GM10266 (cell line): ENCODE measurements around the gene GJA4.

Experiments
- DNase-seq: peaks from one replicate; pipeline ENCODE4 v3.0.0; 2012; ENCODE audit errors: extremely low spot score
- TF ChIP-seq, protein P1 (sequence below): IDR thresholded peaks from 2 replicates; pipeline ENCODE4 v1.5.1; 2012; ENCODE audit warnings: mild to moderate bottlenecking, low read depth; ENCODE audit not compliant: control insufficient read depth, insufficient read depth; ENCODE audit errors: missing control alignments

GJA4 gene

DNA sequence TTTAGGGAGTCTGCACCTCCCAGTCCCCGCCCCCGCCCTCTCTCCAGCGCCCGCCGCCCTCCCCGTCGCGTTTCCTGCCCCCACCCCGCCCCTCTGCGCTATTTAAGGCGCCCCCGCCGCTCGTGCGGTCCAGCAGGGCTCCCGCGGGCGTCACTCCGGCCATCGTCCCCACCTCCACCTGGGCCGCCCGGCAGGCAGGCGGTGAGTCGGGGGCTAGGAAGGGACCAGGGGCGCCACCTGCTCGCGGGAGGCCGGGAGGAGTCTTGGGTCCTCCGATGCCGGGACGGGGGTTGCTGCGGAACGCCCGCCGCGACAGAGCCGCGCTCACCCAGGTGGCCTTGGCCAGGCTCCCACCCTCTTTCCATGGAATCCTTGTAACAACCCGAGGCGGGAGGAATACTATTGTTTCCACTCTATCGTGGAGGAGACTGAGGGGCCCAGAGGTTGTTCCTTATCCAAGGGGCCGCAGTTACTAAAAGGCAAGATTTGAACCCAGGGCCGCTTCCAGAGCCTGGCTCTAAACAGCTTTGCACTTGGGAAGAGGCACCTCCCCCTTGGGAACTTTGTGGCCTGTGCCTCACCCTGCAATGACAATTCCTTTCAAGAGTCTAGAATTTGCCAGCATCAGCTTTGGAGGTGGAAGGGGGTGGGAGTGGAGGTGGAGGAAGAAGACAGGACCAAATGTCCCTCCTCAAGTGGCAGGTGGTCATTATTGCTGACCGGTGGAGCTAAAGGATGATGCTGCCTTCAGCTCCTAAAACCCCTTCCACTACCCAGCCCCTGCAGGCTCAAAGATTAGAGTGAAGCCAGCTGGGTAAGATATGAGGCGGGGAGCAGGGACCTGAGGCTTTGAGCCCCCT lies at the start of gene GJA4:
GJA4 (plus strand) TSS at position 132 of the 860 bp plus-strand sequence. CDS start 1,215 bp downstream, outside the sequence.
- TF ChIP-seq, protein P1, sequence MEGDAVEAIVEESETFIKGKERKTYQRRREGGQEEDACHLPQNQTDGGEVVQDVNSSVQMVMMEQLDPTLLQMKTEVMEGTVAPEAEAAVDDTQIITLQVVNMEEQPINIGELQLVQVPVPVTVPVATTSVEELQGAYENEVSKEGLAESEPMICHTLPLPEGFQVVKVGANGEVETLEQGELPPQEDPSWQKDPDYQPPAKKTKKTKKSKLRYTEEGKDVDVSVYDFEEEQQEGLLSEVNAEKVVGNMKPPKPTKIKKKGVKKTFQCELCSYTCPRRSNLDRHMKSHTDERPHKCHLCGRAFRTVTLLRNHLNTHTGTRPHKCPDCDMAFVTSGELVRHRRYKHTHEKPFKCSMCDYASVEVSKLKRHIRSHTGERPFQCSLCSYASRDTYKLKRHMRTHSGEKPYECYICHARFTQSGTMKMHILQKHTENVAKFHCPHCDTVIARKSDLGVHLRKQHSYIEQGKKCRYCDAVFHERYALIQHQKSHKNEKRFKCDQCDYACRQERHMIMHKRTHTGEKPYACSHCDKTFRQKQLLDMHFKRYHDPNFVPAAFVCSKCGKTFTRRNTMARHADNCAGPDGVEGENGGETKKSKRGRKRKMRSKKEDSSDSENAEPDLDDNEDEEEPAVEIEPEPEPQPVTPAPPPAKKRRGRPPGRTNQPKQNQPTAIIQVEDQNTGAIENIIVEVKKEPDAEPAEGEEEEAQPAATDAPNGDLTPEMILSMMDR, result no peak
- no peak for DNase-seq

DNA sequence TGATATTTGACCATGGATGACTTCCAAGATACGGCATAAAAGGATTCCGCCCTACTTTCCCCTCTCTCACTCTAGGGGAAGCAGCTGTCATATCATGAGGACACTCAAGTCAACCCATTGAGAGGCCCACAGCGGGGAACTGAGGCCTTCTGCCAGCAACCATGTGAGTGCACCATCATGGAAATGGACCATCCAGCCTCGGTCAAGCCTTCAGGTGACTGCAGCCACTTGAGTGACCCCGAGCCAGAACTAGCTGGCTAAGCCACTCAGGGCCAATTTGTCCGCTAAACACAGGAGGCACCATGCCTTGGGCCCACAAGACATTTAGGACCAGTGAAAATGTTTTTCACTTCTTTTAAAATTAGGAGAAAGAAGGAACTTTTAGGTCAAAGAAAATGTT lies 49.0 kb upstream of the GJA4 start:
- TF ChIP-seq, protein P1, result no peak
- no peak for DNase-seq

DNA sequence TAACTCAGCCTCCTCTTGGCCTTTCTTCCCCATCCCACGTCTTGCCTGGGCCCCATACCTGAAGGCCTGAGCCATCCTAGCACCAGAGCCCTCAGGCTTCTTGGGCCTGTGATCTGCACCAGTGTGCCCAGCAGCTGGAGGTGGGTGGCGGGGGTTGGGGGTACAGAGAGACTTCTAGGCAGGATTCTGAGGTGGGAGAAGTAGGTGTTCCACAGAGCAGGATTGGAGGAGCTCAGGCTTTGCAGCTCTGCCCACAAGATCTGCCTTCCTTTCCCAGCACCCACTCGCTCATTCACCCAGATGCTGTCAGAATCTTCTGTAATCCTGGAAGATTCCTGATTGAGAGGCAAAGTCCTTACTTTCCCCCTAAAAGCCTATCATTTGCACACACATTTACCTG lies 47.9 kb upstream of the GJA4 start:
- TF ChIP-seq, protein P1, result no peak
- no peak for DNase-seq

DNA sequence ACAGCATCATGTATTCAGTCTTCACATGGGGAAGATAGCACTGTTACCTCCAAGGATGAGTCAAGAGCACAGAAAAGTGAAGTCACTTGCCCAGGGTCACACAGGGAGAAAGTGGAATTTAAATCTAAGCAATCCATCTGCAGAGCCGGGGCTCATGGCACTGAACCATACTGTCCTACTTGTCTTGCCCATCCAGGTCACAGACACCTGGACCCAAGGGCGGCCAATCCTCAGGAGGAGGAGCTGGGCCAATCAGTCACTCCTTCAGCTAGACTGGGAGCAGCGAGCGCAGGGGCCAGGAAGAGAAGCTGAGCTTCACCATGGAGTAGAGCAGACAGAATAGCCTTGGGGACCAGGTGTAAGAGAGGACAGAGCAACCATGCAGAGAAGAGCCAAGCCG lies 47.1 kb upstream of the GJA4 start:
- TF ChIP-seq, protein P1, result no peak
- DNase-seq, result no peak

DNA sequence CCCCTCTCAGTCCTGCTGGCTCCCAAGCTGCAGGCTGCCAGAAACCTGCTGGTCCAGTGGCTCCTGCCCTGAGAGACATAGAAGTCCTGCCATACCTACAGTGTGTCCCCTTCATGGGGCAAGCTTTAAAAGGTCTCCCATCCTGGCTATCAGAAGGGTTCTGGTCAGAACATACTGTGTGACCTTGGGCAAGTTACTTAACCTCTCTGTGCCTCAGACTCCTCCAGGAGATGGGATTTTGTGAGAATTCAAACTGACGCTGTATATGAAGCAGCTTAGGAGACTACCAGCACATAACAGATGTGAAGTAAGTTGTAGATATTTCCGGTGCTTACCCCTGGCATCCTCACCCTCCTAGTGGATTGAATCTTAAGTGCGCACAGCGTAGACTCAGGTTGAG lies 46.7 kb upstream of the GJA4 start:
- TF ChIP-seq, protein P1, result no peak
- no peak for DNase-seq

DNA sequence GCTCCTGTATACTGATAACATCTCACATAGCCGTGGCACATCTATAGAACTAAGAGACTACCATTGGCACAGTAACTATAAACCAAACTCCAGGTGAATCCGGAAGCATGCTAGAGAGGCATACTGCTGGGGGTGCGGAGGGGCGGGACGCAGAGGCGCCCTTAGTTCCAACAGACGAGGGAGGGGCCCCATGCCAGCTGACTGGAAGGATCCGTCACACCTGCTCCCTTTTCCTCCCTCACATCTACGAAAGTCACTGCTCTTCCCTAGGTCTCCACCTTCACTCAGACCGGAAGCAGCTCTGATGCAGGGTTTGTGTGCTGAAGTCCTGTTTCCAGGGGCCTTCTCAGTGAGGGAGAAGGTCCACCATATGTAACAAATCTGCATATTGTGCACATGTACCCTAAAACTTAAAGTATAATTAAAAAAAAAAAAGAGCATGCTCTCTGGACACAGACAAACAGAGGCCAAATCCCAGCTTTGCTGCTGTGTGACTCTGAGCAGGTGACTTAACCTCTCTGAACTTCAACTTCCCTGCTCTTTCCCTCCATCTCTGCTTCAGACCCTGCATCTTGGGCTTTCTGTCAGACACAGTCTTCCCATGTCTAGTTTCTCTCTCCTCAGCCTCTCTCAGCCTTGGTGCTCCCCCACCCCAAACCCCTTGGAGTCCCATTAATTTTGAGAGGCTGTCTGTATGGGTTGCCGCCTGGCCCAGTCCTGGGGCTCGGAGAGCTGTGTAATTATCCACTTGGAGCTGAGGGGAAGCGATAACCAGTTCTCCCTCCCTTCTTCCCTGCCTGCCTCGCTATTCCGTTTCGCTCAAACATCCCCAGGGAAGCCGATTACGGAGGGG lies 45.8 kb upstream of the GJA4 start:
- no peak for DNase-seq

More for the DNA sequence above, 45.8 kb upstream of the GJA4 start:
- TF ChIP-seq, protein P1, result no peak
